Mesendoderm (in vitro differentiated cells): Measurements from ENCODE around the gene CARNS1.

Experiments used
- DNase-seq: peaks from one replicate; pipeline ENCODE4 v3.0.0; 2013
- H2AK5ac ChIP-seq: 2 replicates; pipeline ENCODE4 v1.6.1; 2013; ENCODE audit warnings: low read length, inconsistent platforms
- H2BK120ac ChIP-seq: 2 replicates; pipeline ENCODE4 v1.6.1; 2013; ENCODE audit warnings: low read depth, mild to moderate bottlenecking, low read length, moderate library complexity, mixed read lengths
- H2BK15ac ChIP-seq: replicated peaks from 2 replicates; pipeline ENCODE4 v1.6.1; 2013; ENCODE audit warnings: low read depth, mild to moderate bottlenecking, moderate library complexity
- H2BK5ac ChIP-seq: 2 replicates; pipeline ENCODE4 v1.6.1; 2013; ENCODE audit warnings: low read length, inconsistent platforms
- H3K18ac ChIP-seq: 2 replicates; pipeline ENCODE4 v1.6.1; 2013; ENCODE audit warnings: mild to moderate bottlenecking, low read length, mixed read lengths
- H3K23ac ChIP-seq: one replicate; pipeline ENCODE4 v1.6.1; 2013; ENCODE audit warnings: low read length
- H3K27ac ChIP-seq: 2 replicates; pipeline ENCODE4 v1.5.1; 2013; ENCODE audit warnings: low read depth, mild to moderate bottlenecking, inconsistent platforms, low read length, moderate library complexity
- H3K27me3 ChIP-seq: 2 replicates; pipeline ENCODE4 v1.6.1; 2013; ENCODE audit warnings: low read length, control low read depth, mild to moderate bottlenecking, inconsistent platforms; ENCODE audit not compliant: insufficient read depth, poor library complexity
- H3K36me3 ChIP-seq: 2 replicates; pipeline ENCODE4 v1.6.1; 2013; ENCODE audit warnings: low read length, inconsistent platforms; ENCODE audit not compliant: control insufficient read depth, insufficient read depth
- H3K4ac ChIP-seq: one replicate; pipeline ENCODE4 v1.6.1; 2013; ENCODE audit warnings: low read depth, mild to moderate bottlenecking, low read length, moderate library complexity
- H3K4me1 ChIP-seq: 2 replicates; pipeline ENCODE4 v1.6.1; 2013; ENCODE audit warnings: low read depth, low read length, inconsistent platforms; ENCODE audit not compliant: control insufficient read depth
- H3K4me2 ChIP-seq: 2 replicates; pipeline ENCODE4 v1.6.1; 2013; ENCODE audit warnings: low read length
- H3K4me3 ChIP-seq: 2 replicates; pipeline ENCODE4 v1.5.1; 2013; ENCODE audit warnings: mild to moderate bottlenecking, low read length
- H3K56ac ChIP-seq: one replicate; pipeline ENCODE4 v1.6.1; 2013; ENCODE audit warnings: low read length
- H3K79me1 ChIP-seq: 2 replicates; pipeline ENCODE4 v1.6.1; 2013; ENCODE audit warnings: low read length, inconsistent platforms
- H3K79me2 ChIP-seq: 2 replicates; pipeline ENCODE4 v1.6.1; 2013; ENCODE audit warnings: mild to moderate bottlenecking, low read length; ENCODE audit not compliant: control insufficient read depth, insufficient read depth
- H3K9ac ChIP-seq: 2 replicates; pipeline ENCODE4 v1.6.1; 2013; ENCODE audit warnings: low read length, inconsistent platforms
- H4K5ac ChIP-seq: one replicate; pipeline ENCODE4 v1.6.1; 2013; ENCODE audit warnings: low read length
- H4K8ac ChIP-seq: one replicate; pipeline ENCODE4 v1.6.1; 2013; ENCODE audit warnings: low read depth, mild to moderate bottlenecking, control low read depth, low read length, moderate library complexity
- WGBS: extraction: QIAGEN DNeasy Blood & Tissue Kit; methylation state at CpG from one replicate; pipeline ENCODE4 v1.1.7; 2013; ENCODE audit warnings: low lambda C conversion rate, missing lambda C conversion rate; ENCODE audit not compliant: insufficient coverage; ENCODE audit errors: extremely low coverage; 5-methylcytosine and 5-hydroxymethylcytosine counted together

Gene CARNS1

GRCh38 chr11:67397986-67398660 lies 17.4 kb upstream of the CARNS1 start:
- no peak overlapping the region for H3K4me2 ChIP-seq
- peaks cover 17% of the 10 kb centered on the region for H3K79me2 ChIP-seq
- no peak overlapping the region for H3K27ac ChIP-seq
- H3K4me1 ChIP-seq: peaks cover 8% of the 10 kb centered on the region
- H2BK120ac ChIP-seq: no peak overlapping the region
- H2AK5ac ChIP-seq: no peak overlapping the region
- no peak overlapping the region for H2BK5ac ChIP-seq
- DNase-seq: no peak
- H3K23ac ChIP-seq: no peak overlapping the region
- no peak overlapping the region for H3K56ac ChIP-seq
- H3K79me1 ChIP-seq: peaks cover 14% of the 10 kb centered on the region
- H4K5ac ChIP-seq: no peak overlapping the region
- WGBS: no CpG with 5 or more reads among the region's 24 CpGs
- H3K18ac ChIP-seq: no peak overlapping the region
- H3K27me3 ChIP-seq: no peaks in the 10 kb centered on the region
- peaks cover 9% of the 10 kb centered on the region for H3K36me3 ChIP-seq
- H4K8ac ChIP-seq: no peak overlapping the region
- no peak overlapping the region for H3K9ac ChIP-seq
- no peak overlapping the region for H3K4me3 ChIP-seq
- H3K4ac ChIP-seq: no peak overlapping the region
- H2BK15ac ChIP-seq: no peak overlapping the region

GRCh38 chr11:67398661-67399563 lies 16.6 kb upstream of the CARNS1 start:
- Histone ChIP-seq H3K4me1 (peaks cover 8% of the 10 kb centered on the region), H3K79me1 (peaks cover 14% of the 10 kb centered on the region), H3K36me3 (peaks cover 9% of the 10 kb centered on the region), H3K23ac (no peak overlapping the region), H3K4ac (no peak overlapping the region), H3K4me2 (no peak overlapping the region), H2BK15ac (no peak overlapping the region), H3K9ac (no peak overlapping the region), H4K8ac (no peak overlapping the region), H3K18ac (no peak overlapping the region), H4K5ac (no peak overlapping the region), H3K56ac (peak overlapping the region; percentile 49), H3K27me3 (no peaks in the 10 kb centered on the region), H3K79me2 (peaks cover 17% of the 10 kb centered on the region), H3K27ac (no peak overlapping the region), H2BK120ac (no peak overlapping the region), H2AK5ac (no peak overlapping the region), H3K4me3 (no peak overlapping the region), H2BK5ac (no peak overlapping the region)
- DNase-seq: no peak
- no CpG with 5 or more reads among the region's 31 CpGs for WGBS

GRCh38 chr11:67400251-67400941 lies 15.1 kb upstream of the CARNS1 start:
- Histone ChIP-seq H3K4me2 (peak overlapping the region; percentile 84), H2AK5ac (peak overlapping the region; percentile 30), H3K4ac (no peak overlapping the region), H4K8ac (no peak overlapping the region), H3K27me3 (no peaks in the 10 kb centered on the region), H2BK5ac (no peak overlapping the region), H3K4me1 (peaks cover 8% of the 10 kb centered on the region), H3K27ac (no peak overlapping the region), H3K79me1 (peaks cover 14% of the 10 kb centered on the region), H2BK120ac (no peak overlapping the region), H4K5ac (no peak overlapping the region), H3K79me2 (peaks cover 17% of the 10 kb centered on the region), H3K9ac (peak overlapping the region; percentile 89), H3K4me3 (peak overlapping the region; percentile 70), H2BK15ac (no peak overlapping the region), H3K56ac (peak overlapping the region; percentile 83), H3K18ac (no peak overlapping the region), H3K23ac (no peak overlapping the region), H3K36me3 (peaks cover 9% of the 10 kb centered on the region)
- no peak for DNase-seq
- WGBS: no CpG with 5 or more reads among the region's 23 CpGs

- no CpG with 5 or more reads among the region's 27 CpGs for WGBS
- H2BK5ac ChIP-seq: no peak overlapping the region
- H2BK120ac ChIP-seq: no peak overlapping the region
- H4K5ac ChIP-seq: no peak overlapping the region
- peak overlapping the region; percentile 94 for H3K18ac ChIP-seq
- peak overlapping the region; percentile 30 for H2AK5ac ChIP-seq
- H3K4me3 ChIP-seq: peak overlapping the region; percentile 70
- H3K27me3 ChIP-seq: no peaks in the 10 kb centered on the region
- peak overlapping the region; percentile 91 for H3K27ac ChIP-seq
- H3K4ac ChIP-seq: peak overlapping the region; percentile 19
- peaks cover 8% of the 10 kb centered on the region for H3K4me1 ChIP-seq
- H3K9ac ChIP-seq: peak overlapping the region; percentile 89
- peaks cover 14% of the 10 kb centered on the region for H3K79me1 ChIP-seq
- H2BK15ac ChIP-seq: no peak overlapping the region
- no peak for DNase-seq
- H3K79me2 ChIP-seq: peaks cover 17% of the 10 kb centered on the region
- H3K23ac ChIP-seq: peak overlapping the region; percentile 29
- H4K8ac ChIP-seq: no peak overlapping the region
- H3K36me3 ChIP-seq: peaks cover 9% of the 10 kb centered on the region
- H3K4me2 ChIP-seq: peak overlapping the region; percentile 84
- peak overlapping the region; percentile 83 for H3K56ac ChIP-seq
Measured at GRCh38 chr11:67400942-67401494, 14.5 kb upstream of the CARNS1 start.

- Histone ChIP-seq H3K4me3 (peak within 1 kb of the TSS; percentile 70), H3K4me2 (peak within 1 kb of the TSS; percentile 84), H3K79me2 (peaks cover 17% of the 10 kb centered on the region), H3K27me3 (no peaks in the 10 kb centered on the region), H3K4ac (peak within 1 kb of the TSS; percentile 19), H2BK15ac (no peak within 1 kb of the TSS), H3K4me1 (peaks cover 5% of the 10 kb centered on the region), H3K9ac (peak within 1 kb of the TSS; percentile 89), H2BK5ac (peak within 1 kb of the TSS; percentile 78), H3K23ac (peak within 1 kb of the TSS; percentile 29), H3K79me1 (peaks cover 14% of the 10 kb centered on the region), H2AK5ac (peak within 1 kb of the TSS; percentile 30), H4K8ac (no peak within 1 kb of the TSS), H2BK120ac (no peak within 1 kb of the TSS), H3K56ac (peak within 1 kb of the TSS; percentile 93), H3K27ac (peak within 1 kb of the TSS; percentile 91), H4K5ac (no peak within 1 kb of the TSS), H3K36me3 (peaks cover 9% of the 10 kb centered on the region), H3K18ac (peak within 1 kb of the TSS; percentile 94)
- DNase-seq: peak; percentile 91
- WGBS: no CpG with 5 or more reads among the region's 73 CpGs
Measured at GRCh38 chr11:67401495-67402191, 13.8 kb upstream of the CARNS1 start, which contains the start of gene PPP1CA. TSS of gene PPP1CA (minus strand) at chr11:67401858. CDS start at chr11:67401782, 76 bp downstream.
